GM21367 (cell line): ENCODE results near the gene ARL6IP1.
A peak's percentile ranks its signal among the peaks of the same experiment; 100 is the strongest.
"Not testable (repeated sequence)": the region's sequence is repeated elsewhere in the genome, so short reads cannot be mapped to it uniquely, and the experiment has no call there.

ENCODE experiments used
- ATAC-seq: cut with Tn5 transposase; IDR thresholded peaks from one replicate; pipeline ENCODE4 v1.9.1; 2021; ENCODE audit not compliant: unreplicated experiment

ARL6IP1 gene

DNA sequence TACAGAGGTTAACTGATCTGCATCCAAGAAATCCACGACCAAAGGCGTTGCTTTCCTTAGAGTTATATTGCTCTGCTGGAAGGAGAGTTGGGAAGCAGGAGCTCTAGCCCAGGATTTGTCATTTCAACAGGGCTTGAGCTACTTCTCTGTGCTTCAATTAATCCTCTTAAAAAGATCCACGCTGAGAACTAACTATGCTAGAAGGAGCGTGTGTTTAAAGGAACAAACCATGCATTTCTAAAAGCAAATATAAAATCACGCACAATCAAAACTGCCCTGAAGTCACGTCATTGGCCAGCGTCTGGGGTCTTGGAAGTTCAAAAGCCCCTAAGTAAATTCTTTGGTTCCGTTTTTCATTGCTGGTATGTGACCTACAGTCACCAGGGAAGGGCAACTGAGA is 1.1 kb downstream of the ARL6IP1 start:
- no peak for ATAC-seq

DNA sequence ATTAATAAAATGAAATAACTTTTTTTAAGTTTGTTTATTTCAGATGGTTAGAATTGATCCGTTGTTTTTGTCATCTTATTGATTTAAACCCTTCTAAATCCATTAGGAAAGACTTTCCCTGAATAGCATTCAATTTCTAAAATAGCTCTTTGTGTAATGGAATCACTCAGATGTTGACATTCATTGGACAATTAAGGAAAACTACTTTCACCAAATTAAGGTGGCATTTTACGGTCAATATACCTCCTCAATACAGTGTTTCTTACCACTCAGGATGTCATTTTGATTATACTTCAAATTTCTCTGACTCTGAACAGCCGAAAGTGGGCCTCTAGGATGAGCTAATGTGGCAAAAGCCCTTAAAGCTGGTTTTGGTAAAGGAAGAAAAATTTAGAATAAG is 1.8 kb downstream of the ARL6IP1 start:
- no peak for ATAC-seq

DNA sequence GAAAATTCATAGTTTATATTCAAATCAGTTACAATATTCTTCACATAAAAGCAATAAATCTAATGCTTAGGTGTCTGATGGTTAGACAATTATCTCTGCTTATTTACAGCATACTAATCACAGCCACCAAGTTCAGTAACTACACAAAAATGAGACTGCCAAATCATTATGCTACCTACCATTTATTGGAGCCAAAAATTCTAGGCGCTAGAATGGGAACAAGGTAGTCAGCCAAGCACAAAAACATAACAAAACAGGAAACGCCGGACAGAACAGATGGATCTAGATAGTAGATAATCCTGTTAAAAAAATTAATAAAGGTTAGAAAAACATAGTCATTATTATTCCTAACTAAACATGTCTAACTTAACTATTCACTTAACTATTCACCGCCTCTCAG is 3.6 kb downstream of the ARL6IP1 start:
- no peak for ATAC-seq

DNA sequence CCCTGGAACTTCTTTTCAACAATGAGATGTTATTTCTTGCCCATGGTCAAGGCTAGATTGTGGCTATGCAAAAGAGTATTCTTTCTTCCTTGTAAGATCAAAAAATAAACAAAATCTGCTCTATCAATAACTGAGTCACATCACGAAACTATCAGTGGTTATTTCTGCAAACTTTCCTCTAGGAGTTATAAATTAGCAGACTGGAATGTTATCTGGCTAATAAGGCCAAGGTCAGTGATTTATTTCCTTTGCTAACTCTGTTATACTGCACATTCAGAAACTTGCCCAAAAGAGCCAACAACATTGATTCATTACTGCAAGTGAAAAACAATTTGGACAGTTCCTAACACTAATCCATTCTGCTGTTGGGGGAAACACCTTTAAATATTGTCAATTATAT is 5.0 kb downstream of the ARL6IP1 start:
- ATAC-seq = no peak

DNA sequence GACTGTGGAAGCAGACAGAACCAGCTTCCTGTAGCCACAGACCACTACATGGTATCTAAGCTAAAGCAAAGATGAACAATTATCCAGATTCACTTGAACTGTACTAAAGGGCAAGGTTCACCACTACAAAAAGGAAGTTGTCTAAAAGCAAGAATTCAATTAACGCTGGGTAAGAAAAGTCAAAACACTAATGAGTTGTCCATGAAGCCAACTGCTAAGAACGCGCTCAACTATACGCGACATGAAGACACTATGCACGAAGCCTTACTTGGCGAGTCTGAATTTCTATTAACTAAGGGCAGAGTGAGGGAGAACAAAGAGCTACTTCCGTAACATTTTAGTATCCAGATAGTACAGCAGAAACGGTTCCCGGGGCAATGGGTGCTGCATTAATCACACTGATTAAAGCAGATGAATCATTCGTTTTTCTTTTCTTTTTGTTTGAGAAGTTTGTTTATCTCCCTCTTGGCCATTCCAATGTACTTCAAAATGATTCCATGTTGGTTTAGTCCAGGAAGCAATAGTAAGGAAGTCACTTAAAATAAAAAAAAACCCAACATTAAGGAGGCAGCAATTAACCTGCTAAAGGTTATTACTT is 8.4 kb downstream of the ARL6IP1 start:
- no peak for ATAC-seq

DNA sequence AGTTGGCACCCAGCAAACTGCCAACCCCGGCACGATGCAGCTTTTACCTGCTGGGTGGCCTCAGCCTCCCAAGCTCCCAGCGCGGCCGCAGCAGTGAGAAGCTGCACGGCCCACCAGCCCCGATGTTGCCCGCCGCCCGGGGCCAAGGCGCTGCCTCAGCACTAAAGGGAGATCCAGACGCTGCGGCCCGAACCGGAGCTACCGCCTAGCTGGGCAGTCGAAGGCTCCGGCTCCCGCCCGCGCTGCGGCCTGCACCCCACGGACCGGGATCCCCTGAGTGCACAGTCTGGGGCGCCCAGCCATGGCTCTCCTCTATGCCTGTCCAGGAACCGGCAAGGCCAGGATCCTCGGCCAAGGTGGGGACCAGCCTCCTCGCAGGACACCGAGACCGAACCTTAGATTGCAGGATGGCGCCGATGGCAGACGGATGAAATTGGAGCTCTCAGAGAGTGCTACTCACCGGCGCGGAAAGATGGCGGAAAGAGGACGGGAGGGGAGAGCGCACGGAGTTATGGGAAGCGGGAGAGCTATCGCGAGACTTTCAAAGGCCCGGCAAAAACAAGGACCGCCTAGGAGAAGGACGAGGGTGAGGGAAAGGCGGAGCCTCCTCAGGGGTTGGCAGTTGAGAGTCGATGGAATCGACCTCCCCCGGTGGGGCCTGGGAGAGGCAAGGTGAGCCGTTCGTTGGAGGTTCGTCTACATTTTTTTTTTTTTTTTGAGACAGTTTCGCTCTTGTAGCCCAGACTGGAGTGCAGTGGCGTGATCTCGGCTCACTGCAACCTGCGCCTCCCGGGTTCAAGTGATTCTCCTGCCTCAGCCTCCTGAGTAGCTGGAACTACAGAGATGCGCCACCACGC is 11.3 kb downstream of the ARL6IP1 start, which contains the start of gene RPS15A:
Gene RPS15A (minus strand): TSS at position 485 of the 857 bp plus-strand sequence. CDS start 1,221 bp downstream, outside the sequence.
- peak; percentile 64 for ATAC-seq

DNA sequence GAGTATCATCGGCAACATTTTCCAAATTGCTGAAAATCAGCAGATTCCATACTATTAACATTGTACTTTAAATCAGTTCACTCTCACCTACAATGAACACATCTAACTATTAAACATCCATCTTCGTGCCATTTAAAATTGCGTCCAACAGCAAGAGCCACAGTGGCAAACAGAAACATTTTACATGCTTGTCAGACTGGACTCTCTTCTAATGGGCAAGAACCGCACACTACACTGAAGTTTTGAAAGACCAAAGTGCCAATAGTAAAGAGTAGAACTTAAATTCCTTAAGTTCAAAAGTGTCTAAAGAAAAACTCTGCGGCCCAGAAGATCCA is 11.9 kb downstream of the ARL6IP1 start:
- ATAC-seq = no peak

DNA sequence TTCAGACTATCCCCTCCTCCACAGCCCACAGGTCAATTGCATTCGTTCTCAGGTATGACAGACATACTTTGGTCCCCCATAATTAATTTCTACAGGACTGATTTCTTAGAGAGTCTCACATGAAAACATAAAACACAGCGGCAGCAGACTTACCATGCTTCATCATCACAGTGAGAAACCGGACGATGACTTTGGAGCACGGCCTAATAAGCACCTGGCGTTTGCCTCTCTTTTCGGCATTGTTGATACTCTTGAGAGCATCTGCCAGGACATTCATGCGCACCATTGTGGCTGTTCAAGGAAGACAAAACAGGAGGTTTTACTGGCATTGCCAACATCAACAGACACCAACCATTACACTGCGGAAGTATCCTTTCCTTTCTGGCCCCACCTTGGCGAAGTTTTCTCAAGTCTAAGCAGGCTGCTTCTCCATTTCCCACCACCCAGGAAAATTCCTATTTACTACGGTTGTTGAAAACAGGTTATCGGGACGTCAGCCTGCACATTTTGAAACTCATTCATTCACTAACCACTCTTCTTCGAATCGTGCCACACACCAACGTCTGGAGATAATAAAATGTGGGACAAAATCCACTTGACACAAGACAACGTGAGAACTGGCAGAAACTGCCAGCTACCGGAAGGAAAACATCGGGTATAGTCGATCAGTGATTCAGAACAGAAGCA is 12.4 kb downstream of the ARL6IP1 start:
- no peak for ATAC-seq

DNA sequence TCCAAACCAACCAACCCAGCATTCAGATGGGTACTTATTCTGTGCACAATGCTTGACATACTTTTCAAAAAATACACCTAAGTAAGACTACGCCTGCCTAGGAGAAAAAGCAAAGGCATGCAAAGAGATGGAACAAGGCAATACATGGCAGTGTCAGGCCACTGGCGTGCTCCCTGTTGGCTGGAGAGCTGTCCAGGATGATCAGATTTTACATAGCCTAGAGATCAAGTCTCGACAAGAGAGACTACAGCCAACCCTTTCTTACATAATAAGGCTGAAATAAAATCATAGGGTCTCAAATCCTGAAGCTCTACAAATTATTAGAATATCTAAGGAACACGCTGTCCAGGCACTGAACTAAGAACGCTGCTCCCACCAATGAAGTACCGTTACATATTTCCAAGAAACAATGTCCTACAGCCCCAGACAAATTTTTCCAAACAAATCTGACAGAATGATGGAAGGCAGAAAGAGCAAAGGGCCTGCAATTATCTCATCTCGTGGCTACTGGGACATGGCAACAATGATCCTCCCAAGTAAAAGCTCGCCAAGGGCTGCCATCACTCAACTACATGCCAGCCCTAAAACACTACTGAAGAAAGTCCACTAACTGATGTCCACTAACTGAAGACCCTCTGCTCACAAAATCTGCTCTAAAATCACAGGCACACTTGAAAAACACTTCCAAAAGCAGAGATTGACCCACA is 16.3 kb downstream of the ARL6IP1 start:
- ATAC-seq = no peak

DNA sequence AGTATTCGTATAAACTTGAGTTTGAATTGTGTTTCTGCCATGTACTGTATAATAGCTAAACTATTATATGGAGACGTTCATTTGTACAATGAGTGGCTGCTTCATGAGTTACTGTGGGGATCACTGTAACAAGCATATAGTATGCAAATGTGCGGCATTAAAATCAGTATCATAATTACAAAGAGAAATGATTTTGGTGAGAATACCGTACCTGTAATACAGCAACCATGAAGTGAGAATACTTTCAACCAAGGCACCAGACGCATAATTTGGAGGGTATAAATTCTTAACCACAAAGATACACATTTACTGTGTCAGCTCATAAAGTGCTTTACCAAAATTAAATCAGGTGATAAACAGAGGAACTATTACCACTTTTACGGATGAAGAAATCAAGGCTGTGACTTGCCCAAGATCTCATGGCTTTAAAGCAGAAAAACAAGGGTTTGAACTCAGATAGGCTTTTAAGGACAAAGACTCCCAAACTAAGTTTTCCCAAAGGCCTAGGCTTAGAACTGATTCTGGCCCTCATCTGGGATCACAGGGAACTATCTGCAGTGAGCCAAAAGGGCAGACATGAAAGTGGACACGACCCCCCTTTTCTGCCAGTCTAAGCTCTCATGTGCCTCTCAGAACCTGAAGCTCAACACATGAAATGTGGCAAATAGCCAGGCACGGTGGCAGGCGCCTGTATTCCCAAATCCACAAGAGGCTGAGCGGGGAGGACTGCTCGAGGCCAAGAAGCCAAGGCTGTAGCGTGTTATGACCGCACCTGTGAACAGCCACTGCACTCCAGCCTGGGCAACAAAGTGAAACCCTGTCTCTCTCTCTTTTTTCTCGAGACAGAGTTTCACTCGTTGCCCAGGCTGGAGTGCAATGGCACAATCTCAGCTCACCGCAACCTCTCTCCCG is 17.7 kb downstream of the ARL6IP1 start:
- no peak for ATAC-seq

DNA sequence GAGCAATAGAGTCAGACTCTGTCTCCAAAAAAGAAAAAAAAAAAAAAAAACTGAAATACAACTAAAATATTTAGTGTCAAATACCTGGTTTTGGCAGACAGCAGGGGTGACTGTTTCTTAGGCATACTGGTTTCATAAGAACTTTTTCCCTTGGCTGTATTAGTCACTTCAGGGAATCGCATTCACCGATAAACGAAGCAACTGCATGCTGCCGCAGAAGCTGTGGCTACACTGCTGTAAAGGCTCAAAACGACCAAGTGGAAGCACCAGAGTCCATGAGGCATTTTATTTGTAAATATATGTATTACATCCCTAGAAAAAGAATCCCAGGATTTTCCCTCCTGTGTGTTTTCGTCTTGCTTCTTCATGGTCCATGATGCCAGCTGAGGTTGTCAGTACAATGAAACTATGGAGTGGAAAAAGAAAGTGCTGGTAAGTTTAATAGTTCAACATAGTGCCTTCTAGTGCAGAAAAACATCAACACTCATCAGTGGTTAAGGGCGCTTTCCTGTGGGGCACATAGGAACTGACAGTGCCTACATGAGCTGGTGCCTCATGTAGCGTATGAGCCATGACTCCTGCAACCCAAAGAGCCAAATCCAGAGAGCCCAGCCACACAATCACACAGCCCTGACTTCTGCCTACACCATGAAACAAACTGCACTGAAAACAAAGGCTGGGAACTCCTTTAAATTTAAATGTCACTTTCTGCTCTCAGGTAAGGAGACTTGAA is 18.5 kb downstream of the ARL6IP1 start:
- no peak for ATAC-seq

DNA sequence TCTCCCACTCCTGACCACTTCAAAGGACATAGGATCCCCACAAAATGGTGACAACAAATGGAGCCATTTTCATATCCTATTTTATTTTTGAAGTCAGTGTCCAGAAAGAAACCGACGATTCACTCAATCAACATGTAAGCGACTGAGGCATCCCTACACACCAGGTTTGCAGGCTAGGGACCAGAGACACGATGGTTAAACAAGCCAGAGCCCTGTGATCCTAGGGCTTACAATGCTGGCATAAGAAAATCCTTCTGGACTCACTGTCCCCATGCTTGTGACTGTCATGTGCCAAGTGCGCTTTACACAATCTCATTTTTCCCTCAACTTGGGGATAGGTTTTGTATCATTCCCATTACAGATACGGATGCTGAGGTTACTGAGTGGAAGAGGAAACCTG is 20.1 kb downstream of the ARL6IP1 start:
- not testable (repeated sequence) for ATAC-seq

DNA sequence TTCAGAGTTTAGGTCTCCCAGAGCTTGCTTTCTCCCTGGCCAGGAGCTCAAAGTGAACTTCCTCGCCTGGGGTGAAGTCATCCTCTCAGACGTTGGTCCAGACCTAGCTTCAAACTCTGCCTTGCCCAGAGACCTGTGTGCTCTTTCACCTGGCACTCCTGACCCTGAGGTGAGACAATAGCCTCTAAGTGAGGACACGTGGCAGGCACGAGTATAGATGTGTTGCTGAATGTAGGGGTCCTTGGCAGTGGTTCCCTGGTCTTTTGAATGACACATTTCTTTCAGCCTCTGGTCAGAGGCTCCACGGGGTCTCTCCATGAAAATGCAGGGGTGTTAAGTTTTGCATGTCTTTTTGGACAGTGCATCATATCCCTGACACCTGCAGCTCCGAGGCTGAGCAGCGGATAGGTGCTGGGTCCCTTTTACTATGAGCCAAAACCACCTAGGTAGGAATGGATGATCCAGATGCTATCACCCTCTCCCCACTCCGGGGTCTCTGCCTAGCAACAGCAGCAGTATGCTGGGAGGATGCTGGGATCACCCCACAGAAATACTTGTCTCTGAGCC is 20.8 kb downstream of the ARL6IP1 start:
- ATAC-seq = not testable (repeated sequence)

DNA sequence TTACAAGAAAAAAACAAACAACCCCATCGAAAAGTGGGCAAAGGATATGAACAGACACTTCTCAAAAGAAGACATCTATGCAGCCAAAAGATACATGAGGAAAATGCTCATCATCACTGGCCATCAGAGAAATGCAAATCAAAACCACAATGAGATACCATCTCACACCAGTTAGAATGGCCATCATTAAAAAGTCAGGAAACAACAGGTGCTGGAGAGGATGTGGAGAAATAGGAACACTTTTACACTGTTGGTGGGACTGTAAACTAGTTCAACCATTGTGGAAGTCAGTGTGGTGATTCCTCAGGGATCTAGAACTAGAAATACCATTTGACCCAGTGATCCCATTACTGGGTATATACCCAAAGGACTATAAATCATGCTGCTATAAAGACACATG is 23.7 kb downstream of the ARL6IP1 start:
- not testable (repeated sequence) for ATAC-seq

DNA sequence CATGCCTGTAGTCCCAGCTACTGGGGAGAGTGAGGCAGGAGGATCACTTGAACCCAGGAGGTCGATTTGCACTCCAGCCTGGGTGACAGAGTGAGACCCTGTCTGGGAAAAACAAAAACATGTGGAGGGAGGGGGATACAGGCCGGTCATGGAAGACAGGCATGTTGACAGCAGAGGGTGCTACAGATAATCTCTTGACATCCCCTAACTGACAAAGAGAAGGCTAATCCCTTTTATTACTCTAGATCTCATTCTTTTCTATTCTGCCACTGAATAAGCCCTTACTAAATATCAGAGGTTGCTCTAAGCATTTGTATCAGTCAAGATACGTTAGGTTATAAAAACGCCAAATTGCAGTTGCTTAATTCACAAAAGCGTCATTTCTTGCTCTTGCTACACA is 25.0 kb downstream of the ARL6IP1 start:
- not testable (repeated sequence) for ATAC-seq

DNA sequence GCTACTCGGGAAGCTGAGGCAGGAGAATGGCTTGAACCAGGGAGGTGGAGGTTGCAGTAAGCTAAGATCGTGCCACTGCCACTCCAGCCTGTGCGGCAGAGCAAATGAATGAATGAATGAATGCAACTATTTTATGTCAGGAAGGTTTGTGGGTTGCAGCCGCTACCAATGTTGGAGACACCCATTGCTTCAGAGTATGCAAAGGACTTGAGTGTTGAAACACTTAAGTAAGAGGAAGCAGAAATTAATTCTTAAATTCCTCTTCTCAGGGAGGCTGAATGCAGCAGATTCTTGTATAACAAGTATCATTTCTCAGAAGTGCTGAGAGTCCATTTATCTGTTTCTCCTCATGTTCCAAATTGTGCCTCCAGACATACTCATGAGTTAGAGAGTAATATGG is 26.7 kb downstream of the ARL6IP1 start:
- ATAC-seq = not testable (repeated sequence)

DNA sequence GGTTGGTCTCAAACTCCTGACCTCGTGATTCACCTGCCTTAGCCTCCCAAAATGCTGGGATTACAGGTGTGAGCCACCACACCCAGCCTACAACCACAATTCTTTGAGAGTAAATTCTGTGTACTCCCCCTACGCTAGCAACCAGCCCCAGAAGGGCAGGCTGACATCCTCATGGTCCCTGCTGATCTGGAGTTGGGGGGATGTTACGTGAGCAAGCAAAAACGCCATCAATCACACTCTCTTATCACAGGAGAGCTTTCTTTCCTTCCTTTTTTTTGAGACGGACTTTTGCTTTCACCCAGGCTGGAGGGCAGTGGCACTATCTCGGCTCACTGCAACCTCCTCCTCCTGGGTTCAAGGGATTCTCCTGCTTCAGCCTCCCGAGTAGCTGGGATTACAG is 29.2 kb downstream of the ARL6IP1 start:
- ATAC-seq = not testable (repeated sequence)

DNA sequence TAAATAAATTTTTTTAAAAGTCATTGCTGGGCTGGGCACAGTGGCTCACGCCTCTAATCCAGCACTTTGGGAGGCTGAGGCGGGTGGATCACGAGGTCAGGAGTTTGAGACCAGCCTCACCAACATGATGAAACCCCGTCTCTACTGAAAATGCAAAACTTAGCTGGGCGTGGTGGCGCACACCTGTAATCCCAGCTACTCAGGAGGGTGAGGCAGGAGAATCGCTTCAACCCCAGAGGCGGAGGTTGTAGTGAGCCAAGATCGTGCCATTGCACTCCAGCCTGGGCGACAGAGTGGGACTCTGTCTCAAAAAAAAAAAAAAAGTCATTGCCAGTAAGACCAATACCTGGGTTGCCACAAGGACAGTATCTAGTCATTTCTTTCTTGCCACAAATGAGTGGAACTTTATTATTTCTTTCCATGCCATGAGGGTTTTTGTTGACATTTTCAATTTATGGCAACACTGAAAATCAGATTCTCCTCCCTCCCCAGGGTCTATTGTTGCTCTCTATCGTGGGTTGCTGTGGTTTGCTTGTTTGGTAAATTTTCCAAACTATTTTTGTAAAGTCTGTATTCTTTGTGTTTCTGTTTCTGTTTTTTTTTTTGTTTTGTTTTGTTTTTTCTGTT is 30.9 kb downstream of the ARL6IP1 start:
- ATAC-seq = not testable (repeated sequence)

DNA sequence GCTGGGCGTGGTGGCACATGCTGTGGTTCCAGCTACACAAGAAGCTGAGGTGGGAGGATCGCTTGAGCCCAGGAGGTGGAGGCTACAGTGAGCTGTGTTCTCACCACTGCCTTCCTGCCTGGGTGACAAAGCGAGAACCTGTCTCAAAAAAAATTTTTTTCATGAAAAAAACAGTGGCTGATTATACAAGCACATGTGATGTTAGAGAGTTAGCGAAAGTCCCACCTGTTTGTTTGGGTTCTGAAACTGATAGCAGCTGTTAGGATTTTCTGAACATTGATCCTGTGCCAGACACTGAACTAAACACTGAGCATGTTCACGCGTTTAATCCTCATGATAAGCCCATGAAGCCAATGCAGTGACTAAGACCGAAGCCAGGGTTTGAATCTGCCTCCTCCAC is 34.1 kb downstream of the ARL6IP1 start:
- not testable (repeated sequence) for ATAC-seq
